CD14-positive monocyte (primary cell): ENCODE results near the gene SH2D1B. TPM values are rescaled to one million over a fixed set of nuclear protein-coding genes. Genes with fewer than 3 reads are reported as not detected.

ENCODE experiments used
- DNase-seq, 3 donors: peaks; one replicate each; pipeline ENCODE4 v3.0.0-alpha.2; 2011 to 2022
- H2AFZ ChIP-seq: 2 replicates; pipeline ENCODE4 v1.6.0; 2012; ENCODE audit warnings: mild to moderate bottlenecking, low read depth, low read length, inconsistent platforms; ENCODE audit not compliant: insufficient read depth, poor library complexity, severe bottlenecking
- H3K27ac ChIP-seq, 2 donors: 1 replicate in 1 of 2; 2 replicates in 1 of 2; pipeline ENCODE4 v1.5.1; 2012 to 2013; ENCODE audit warnings: low read length in 2 of 2, control low read depth in 1 of 2, inconsistent platforms in 1 of 2, low read depth in 1 of 2, mild to moderate bottlenecking in 1 of 2
- H3K27me3 ChIP-seq, 2 donors: one replicate each; pipeline versions ENCODE4 v1.6.0 to v1.6.1; 2011 to 2013; ENCODE audit warnings: low read length in 2 of 2; ENCODE audit not compliant: control insufficient read depth in 2 of 2, insufficient read depth in 2 of 2
- H3K36me3 ChIP-seq, 2 donors: replicated peaks in 1 of 2; 1 replicate in 1 of 2; 2 replicates in 1 of 2; pipeline versions ENCODE4 v1.5.1 to v1.6.1; 2012 to 2013; ENCODE audit warnings: low read length in 2 of 2, control low read depth in 1 of 2, inconsistent platforms in 1 of 2, mild to moderate bottlenecking in 1 of 2; ENCODE audit not compliant: insufficient read depth in 2 of 2, control insufficient read depth in 1 of 2
- H3K4me1 ChIP-seq, 2 donors: 1 replicate in 1 of 2; 2 replicates in 1 of 2; pipeline versions ENCODE4 v1.5.1 to v1.6.1; 2012 to 2013; ENCODE audit warnings: low read length in 2 of 2, control low read depth in 1 of 2, inconsistent platforms in 1 of 2, mild to moderate bottlenecking in 1 of 2, moderate library complexity in 1 of 2; ENCODE audit not compliant: insufficient read depth in 2 of 2, control insufficient read depth in 1 of 2
- H3K4me2 ChIP-seq: replicated peaks from 2 replicates; pipeline ENCODE3; 2012; ENCODE audit warnings: low read length, moderate library complexity, mild to moderate bottlenecking; ENCODE audit not compliant: poor library complexity, severe bottlenecking; ENCODE audit errors: extremely low read depth
- H3K4me3 ChIP-seq, 3 experiments: fragments of 200-600 bp in 1 of 3; sonication (generic) in 1 of 3; replicated peaks in 1 of 3; 1 replicate in 2 of 3; 2 replicates in 1 of 3; pipeline ENCODE4 v1.5.1; 2011 to 2013; ENCODE audit warnings: low read length in 3 of 3, mild to moderate bottlenecking in 3 of 3, control low read depth in 2 of 3, low read depth in 2 of 3, inconsistent platforms in 1 of 3, moderate library complexity in 1 of 3
- H3K79me2 ChIP-seq: 2 replicates; pipeline ENCODE4 v1.6.0; 2012; ENCODE audit warnings: mild to moderate bottlenecking, control low read depth, inconsistent platforms, low read length, moderate library complexity; ENCODE audit not compliant: insufficient read depth
- H3K9ac ChIP-seq: 2 replicates; pipeline ENCODE4 v1.6.0; 2017; ENCODE audit warnings: low read length, mild to moderate bottlenecking; ENCODE audit not compliant: insufficient read depth, poor library complexity, severe bottlenecking
- H3K9me3 ChIP-seq, 2 donors: replicated peaks in 1 of 2; 1 replicate in 1 of 2; 2 replicates in 1 of 2; pipeline versions ENCODE4 v1.5.1 to v1.6.1; 2012 to 2013; ENCODE audit warnings: low read length in 2 of 2, control low read depth in 1 of 2; ENCODE audit not compliant: control insufficient read depth in 1 of 2, insufficient read depth in 1 of 2
- H4K20me1 ChIP-seq: 2 replicates; pipeline ENCODE4 v1.6.0; 2012; ENCODE audit warnings: mild to moderate bottlenecking, low read length, control low read depth, moderate library complexity; ENCODE audit not compliant: insufficient read depth
- H3K27ac Mint-ChIP-seq, 7 donors: one replicate each; pipeline ENCODE4 v1.8.0; 2020; ENCODE audit warnings: mild to moderate bottlenecking in 7 of 7, mixed read lengths in 7 of 7, moderate library complexity in 6 of 7, inconsistent platforms in 2 of 7
- H3K27me3 Mint-ChIP-seq, 3 donors: one replicate each; pipeline ENCODE4 v1.8.0; 2021 to 2022; ENCODE audit warnings: low read depth in 3 of 3, mild to moderate bottlenecking in 3 of 3, mixed read lengths in 3 of 3, moderate library complexity in 3 of 3, inconsistent platforms in 1 of 3
- H3K36me3 Mint-ChIP-seq, 2 donors: one replicate each; pipeline ENCODE4 v1.8.0; 2020; ENCODE audit warnings: mixed read lengths in 2 of 2, inconsistent platforms in 1 of 2, mild to moderate bottlenecking in 1 of 2
- H3K4me1 Mint-ChIP-seq: one replicate; pipeline ENCODE4 v1.8.0; 2020; ENCODE audit warnings: mild to moderate bottlenecking, mixed read lengths
- H3K4me3 Mint-ChIP-seq, 2 donors: one replicate each; pipeline ENCODE4 v1.8.0; 2020; ENCODE audit warnings: mild to moderate bottlenecking in 2 of 2, mixed read lengths in 2 of 2, moderate library complexity in 1 of 2
- H3K9me3 Mint-ChIP-seq, 7 donors: one replicate each; pipeline ENCODE4 v1.8.0; 2020 to 2022; ENCODE audit warnings: mixed read lengths in 7 of 7, mild to moderate bottlenecking in 6 of 7, moderate library complexity in 6 of 7, inconsistent platforms in 2 of 7
- CTCF ChIP-seq: fragments of 200-600 bp; IDR thresholded peaks from one replicate; pipeline ENCODE4 v1.8.0; 2022; ENCODE audit warnings: antibody characterized with exemption, mild to moderate bottlenecking
- WGBS: methylation state at CpG from one replicate; pipeline ENCODE4 v1.1.5; 2013; ENCODE audit warnings: missing lambda C conversion rate; ENCODE audit not compliant: insufficient coverage; 5-methylcytosine and 5-hydroxymethylcytosine counted together
- intact Hi-C, 2 donors: fragments of 100-400 bp; cut with micrococcal nuclease; formaldehyde crosslinking; loops; one replicate each; pipeline versions ENCODE4 v1.15.0 to v1.15.1; 2023
- polyA plus RNA-seq, 3 donors: library from polyadenylated mRNA; depleted of rRNA in 1 of 3; unstranded in 2 of 3; stranded (reverse) in 1 of 3; fragments of 300-500 nt in 2 of 3; fragments of >200 nt in 1 of 3; fragmentation: Illumina TruSeq in 2 of 3; gene quantifications; 1 replicate in 2 of 3; 2 replicates in 1 of 3; pipeline ENCODE4 v1.2.3, GENCODE V29; 2012 to 2021

The SH2D1B gene
- polyA plus RNA-seq, 3 donors, result 0.88 to 2.9 (median 1.7) TPM

- Histone ChIP-seq H3K4me2 (no peak overlapping the region), H3K9ac (no peak overlapping the region), H3K9me3 (no peaks in the 10 kb centered on the region), H3K27me3 (no peaks in the 10 kb centered on the region), H4K20me1 (no peaks in the 10 kb centered on the region), H3K4me3 (no peak overlapping the region), H3K4me1 (peaks cover under 1 to 8% of the 10 kb centered on the region in 2 donors), H3K36me3 (no peaks in the 10 kb centered on the region), H3K79me2 (no peaks in the 10 kb centered on the region), H3K27ac (no peak overlapping the region), H2AFZ (peak overlapping the region; percentile 1)
- peaks cover 20% of the 10 kb centered on the region for H3K4me1 Mint-ChIP-seq
- H3K27me3 Mint-ChIP-seq, result peaks cover 0 to 2% (median 2%) of the 10 kb centered on the region in 3 donors
- H3K36me3 Mint-ChIP-seq, result peaks cover 0 to 12% of the 10 kb centered on the region in 2 donors
- TF ChIP-seq CTCF, result no peak
- intact Hi-C loops, result no loop called here
- H3K27ac Mint-ChIP-seq, result no peak overlapping the region
- no peak for DNase-seq
- no peaks in the 10 kb centered on the region for H3K9me3 Mint-ChIP-seq
- no peak overlapping the region for H3K4me3 Mint-ChIP-seq
- no CpG with 5 or more reads among the region's 1 CpG for WGBS
These were observed 53.0 kb downstream of the SH2D1B start for GRCh38 chr1:162358928-162359327.

GRCh38 chr1:162357681-162358266 lies 54.2 kb downstream of the SH2D1B start:
- H2AFZ ChIP-seq, result no peak overlapping the region
- no peak overlapping the region for H3K9ac ChIP-seq
- no peaks in the 10 kb centered on the region for H3K36me3 ChIP-seq
- H3K79me2 ChIP-seq, result no peaks in the 10 kb centered on the region
- peak; percentile 67 for TF ChIP-seq CTCF
- intact Hi-C loops, result no loop called here
- 100% methylated on average over 1 of the region's 5 CpGs for WGBS
- peak in 2 of 3 donors; percentile 15 to 43 for DNase-seq
- H3K4me3 ChIP-seq, result no peak overlapping the region
- peaks cover 0 to 9% of the 10 kb centered on the region in 2 donors for H3K36me3 Mint-ChIP-seq
- no peaks in the 10 kb centered on the region for H3K27me3 ChIP-seq
- H3K4me3 Mint-ChIP-seq, result no peak overlapping the region
- H3K9me3 ChIP-seq, result no peaks in the 10 kb centered on the region
- H3K9me3 Mint-ChIP-seq, result no peaks in the 10 kb centered on the region
- H3K27ac ChIP-seq, result no peak overlapping the region
- H4K20me1 ChIP-seq, result no peaks in the 10 kb centered on the region
- H3K4me2 ChIP-seq, result no peak overlapping the region
- no peak overlapping the region for H3K27ac Mint-ChIP-seq
- H3K27me3 Mint-ChIP-seq, result peaks cover 0 to 3% (median 1%) of the 10 kb centered on the region in 3 donors
- H3K4me1 Mint-ChIP-seq, result peaks cover 32% of the 10 kb centered on the region
- H3K4me1 ChIP-seq, result peaks cover 11 to 19% of the 10 kb centered on the region in 2 donors
